HG03066 (cell line): ENCODE measurements around the gene GLRX3.
A peak's percentile ranks its signal among the peaks of the same experiment; 100 is the strongest.
"Not testable (repeated sequence)": the region's sequence is repeated elsewhere in the genome, so short reads cannot be mapped to it uniquely, and the experiment has no call there.

Experiments used
- ATAC-seq: cut with Tn5 transposase; IDR thresholded peaks from one replicate; pipeline ENCODE4 v1.9.1; 2021; ENCODE audit warnings: low read depth; ENCODE audit not compliant: unreplicated experiment

The GLRX3 gene

GRCh38 chr10:130136226-130137089 is at the start of gene GLRX3:
TSS of gene GLRX3 (plus strand) at chr10:130136391. CDS start at chr10:130136421, 30 bp downstream.
- peak; percentile 74 for ATAC-seq

GRCh38 chr10:130090565-130090964 is 45.6 kb upstream of the GLRX3 start:
- ATAC-seq: not testable (repeated sequence)

- ATAC-seq: no peak
These were observed 36.8 kb upstream of the GLRX3 start for GRCh38 chr10:130099344-130099743.

- ATAC-seq: no peak
These were observed 30.5 kb upstream of the GLRX3 start for GRCh38 chr10:130105724-130106123.

GRCh38 chr10:130108146-130108545 is 28.0 kb upstream of the GLRX3 start:
- not testable (repeated sequence) for ATAC-seq

GRCh38 chr10:130108934-130109604 is 27.1 kb upstream of the GLRX3 start:
- ATAC-seq: no peak

GRCh38 chr10:130109796-130110245 is 26.4 kb upstream of the GLRX3 start:
- ATAC-seq: no peak

- ATAC-seq: peak; percentile 81
These were observed 25.7 kb upstream of the GLRX3 start, which contains the start of gene C10orf143 for GRCh38 chr10:130110246-130111112. TSS of gene C10orf143 (minus strand) at chr10:130110830. CDS start at chr10:130110772, 58 bp downstream.

GRCh38 chr10:130111113-130111851 is 24.9 kb upstream of the GLRX3 start:
- peak; percentile 85 for ATAC-seq

GRCh38 chr10:130111852-130112180 is 24.4 kb upstream of the GLRX3 start:
- no peak for ATAC-seq

- no peak for ATAC-seq
These were observed 23.4 kb upstream of the GLRX3 start for GRCh38 chr10:130112821-130113220.

GRCh38 chr10:130116942-130117341 is 19.2 kb upstream of the GLRX3 start:
- ATAC-seq: not testable (repeated sequence)

GRCh38 chr10:130117535-130117934 is 18.7 kb upstream of the GLRX3 start:
- ATAC-seq: not testable (repeated sequence)

GRCh38 chr10:130121486-130122079 is 14.6 kb upstream of the GLRX3 start:
- no peak for ATAC-seq

- peak; percentile 74 for ATAC-seq
These were observed 8.7 kb upstream of the GLRX3 start for GRCh38 chr10:130127364-130128061.

- no peak for ATAC-seq
These were observed 8.0 kb upstream of the GLRX3 start for GRCh38 chr10:130128062-130128781.

- ATAC-seq: no peak
These were observed 7.3 kb upstream of the GLRX3 start for GRCh38 chr10:130128922-130129321.

GRCh38 chr10:130135676-130136225 is 440 bp upstream of the GLRX3 start:
- peak; percentile 20 for ATAC-seq
